ENCODE results near the gene ALOX5. TPM values are rescaled to one million over a fixed set of nuclear protein-coding genes. Genes with fewer than 3 reads are reported as not detected.

ALOX5 gene
- total and polyA plus RNA-seq, 4 donors, result 2.9 to 16.9 (median 8.4) TPM

GRCh38 chr10:45452743-45453452 is 78.9 kb downstream of the ALOX5 start (continued):
- TF ChIP-seq CTCF (IDR thresholded peaks at IDR 0.05; ENCODE audit: low read depth, low read length, missing input control), result no peak
- TF ChIP-seq, protein P1, sequence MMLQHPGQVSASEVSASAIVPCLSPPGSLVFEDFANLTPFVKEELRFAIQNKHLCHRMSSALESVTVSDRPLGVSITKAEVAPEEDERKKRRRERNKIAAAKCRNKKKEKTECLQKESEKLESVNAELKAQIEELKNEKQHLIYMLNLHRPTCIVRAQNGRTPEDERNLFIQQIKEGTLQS (IDR thresholded peaks at IDR 0.05), result no peak

- WGBS, result 82% methylated on average over 9 of the region's 9 CpGs
- Histone ChIP-seq H3K36me3 (ENCODE audit: control insufficient read depth in 4 of 4, insufficient read depth in 3 of 4, low read depth in 1 of 4, low read length in 3 of 4) (peaks cover 0 to 10% (median 6%) of the 10 kb centered on the region in 4 donors), H3K27ac (ENCODE audit: low read depth in 1 of 2, low read length in 2 of 2) (peak overlapping the region; percentile 8 to 52), H3K9ac (ENCODE audit: low read depth in 1 of 2, low read length in 2 of 2) (no peak overlapping the region), H3K4me1 (ENCODE audit: control insufficient read depth in 4 of 4, insufficient read depth in 4 of 4, low read length in 3 of 4) (peaks cover 2 to 33% (median 25%) of the 10 kb centered on the region in 4 donors), H3K27me3 (ENCODE audit: control insufficient read depth in 4 of 4, insufficient read depth in 4 of 4, low read length in 3 of 4) (no peaks in the 10 kb centered on the region), H3K4me3 (ENCODE audit: low read depth in 1 of 3, low read length in 3 of 3) (no peak overlapping the region), H3K9me3 (ENCODE audit: control insufficient read depth in 4 of 4, low read length in 3 of 4) (no peaks in the 10 kb centered on the region)
- TF ChIP-seq EGR1 (IDR thresholded peaks at IDR 0.05; ENCODE audit: low read depth in 2 of 2), result no peak
- no peak for TF ChIP-seq FOXA2 (IDR thresholded peaks at IDR 0.05)
- no peak for TF ChIP-seq CTCF (IDR thresholded peaks at IDR 0.05; ENCODE audit: low read depth, low read length, missing input control)
- no peak for TF ChIP-seq HNF4A (conservative IDR thresholded peaks at IDR 0.05)
- TF ChIP-seq JUND (IDR thresholded peaks at IDR 0.05), result no peak
- no peak for TF ChIP-seq RXRA (IDR thresholded peaks at IDR 0.05)
- TF ChIP-seq HNF4G (IDR thresholded peaks at IDR 0.05), result no peak
- no peak for TF ChIP-seq GABPA (IDR thresholded peaks at IDR 0.05 in 1 of 2, conservative IDR thresholded peaks at IDR 0.05 in 1 of 2)
- no peak for DNase-seq (ENCODE audit: low spot score)
Observed at GRCh38 chr10:45453639-45454255, 79.7 kb downstream of the ALOX5 start.

GRCh38 chr10:45454262-45454661 is 80.2 kb downstream of the ALOX5 start:
- H3K27ac ChIP-seq (ENCODE audit: low read depth in 1 of 2, low read length in 2 of 2), result peak overlapping the region; percentile 36 to 52
- 39% methylated on average over 9 of the region's 9 CpGs for WGBS
- no peak for DNase-seq (ENCODE audit: low spot score)
- peaks cover 0 to 15% (median 11%) of the 10 kb centered on the region in 4 donors for H3K36me3 ChIP-seq (ENCODE audit: control insufficient read depth in 4 of 4, insufficient read depth in 3 of 4, low read depth in 1 of 4, low read length in 3 of 4)
- H3K4me3 ChIP-seq (ENCODE audit: low read depth in 1 of 3, low read length in 3 of 3), result no peak overlapping the region
- no peaks in the 10 kb centered on the region for H3K27me3 ChIP-seq (ENCODE audit: control insufficient read depth in 4 of 4, insufficient read depth in 4 of 4, low read length in 3 of 4)
- H3K9me3 ChIP-seq (ENCODE audit: control insufficient read depth in 4 of 4, low read length in 3 of 4), result no peaks in the 10 kb centered on the region
- H3K9ac ChIP-seq (ENCODE audit: low read depth in 1 of 2, low read length in 2 of 2), result no peak overlapping the region
- TF ChIP-seq TAF1 (conservative IDR thresholded peaks at IDR 0.05) (no peak), YY1 (IDR thresholded peaks at IDR 0.05) (no peak), FOXA2 (IDR thresholded peaks at IDR 0.05) (no peak), RXRA (IDR thresholded peaks at IDR 0.05) (no peak), HNF4G (IDR thresholded peaks at IDR 0.05) (no peak), HNF4A (conservative IDR thresholded peaks at IDR 0.05) (no peak), NR2F2 (IDR thresholded peaks at IDR 0.05) (no peak), GABPA (IDR thresholded peaks at IDR 0.05 in 1 of 2, conservative IDR thresholded peaks at IDR 0.05 in 1 of 2) (no peak)
- H3K4me1 ChIP-seq (ENCODE audit: control insufficient read depth in 4 of 4, insufficient read depth in 4 of 4, low read length in 3 of 4), result peaks cover 2 to 33% (median 25%) of the 10 kb centered on the region in 4 donors
